ENCODE measurements around the gene HS3ST3A1. TPM values are rescaled to one million over a fixed set of nuclear protein-coding genes. Genes with fewer than 3 reads are reported as not detected.

HS3ST3A1 gene
- total RNA-seq, 1 experiment from 2014 or later, result 3.4 TPM

- no peak for DNase-seq
- no peak for TF ChIP-seq CTCF (conservative IDR thresholded peaks at IDR 0.05)
- Histone ChIP-seq H2BK15ac (ENCODE audit: low read depth, low read length) (no peak overlapping the region), H4K20me1 (ENCODE audit: control insufficient read depth, insufficient read depth, insufficient read length) (no peaks in the 10 kb centered on the region), H3K18ac (ENCODE audit: insufficient read length, low read depth, low read length) (no peak overlapping the region), H2BK12ac (ENCODE audit: insufficient read length, low read depth, low read length) (no peak overlapping the region), H3K4me1 (ENCODE audit: insufficient read depth, low read length) (no peaks in the 10 kb centered on the region; the same call in 1 of the 2 replicates), H3K23me2 (ENCODE audit: insufficient read length, low read depth, low read length, poor library complexity, severe bottlenecking) (no peaks in the 10 kb centered on the region), H3K4ac (ENCODE audit: low read depth, low read length) (no peak overlapping the region), H3K9me3 (ENCODE audit: control insufficient read depth, low read depth, low read length) (no peaks in the 10 kb centered on the region), H2AFZ (ENCODE audit: low read length) (no peak overlapping the region), H2BK20ac (ENCODE audit: low read depth, low read length, poor library complexity, severe bottlenecking) (no peak overlapping the region), H3K79me2 (ENCODE audit: insufficient read depth, low read length) (no peaks in the 10 kb centered on the region), H3K27ac (ENCODE audit: insufficient read length, low read depth, low read length) (no peak overlapping the region), H3K14ac (ENCODE audit: insufficient read depth, low read length) (no peak overlapping the region), H3K4me2 (ENCODE audit: insufficient read depth, insufficient read length, low read length) (no peak overlapping the region), H3K27me3 (ENCODE audit: insufficient read depth, low read length) (no peaks in the 10 kb centered on the region), H4K5ac (ENCODE audit: insufficient read length, low read depth, low read length) (no peak overlapping the region), H4K91ac (ENCODE audit: insufficient read length, low read depth, low read length) (no peak overlapping the region), H3K79me1 (ENCODE audit: insufficient read depth, low read depth, low read length, poor library complexity, severe bottlenecking) (no peaks in the 10 kb centered on the region), H2BK120ac (ENCODE audit: low read depth, low read length, poor library complexity, severe bottlenecking) (no peak overlapping the region), H3K23ac (ENCODE audit: insufficient read length, low read depth, low read length) (no peak overlapping the region), H3K56ac (ENCODE audit: insufficient read length, low read depth, low read length) (no peak overlapping the region), H3K9ac (ENCODE audit: extremely low read depth, insufficient read length, low read length) (no peak overlapping the region), H2BK5ac (ENCODE audit: insufficient read length, low read length) (no peak overlapping the region), H3T11ph (ENCODE audit: low read length) (no peak overlapping the region), H2AK5ac (ENCODE audit: insufficient read length, low read length) (no peak overlapping the region), H4K8ac (replicated peaks; ENCODE audit: insufficient read length, low read depth, low read length) (no peak overlapping the region)
- WGBS (ENCODE audit: extremely low coverage, insufficient read length, low lambda C conversion rate), result no CpG with 5 or more reads among the region's 1 CpG
- peaks cover 0 to 2% of the 10 kb centered on the region in 2 experiments; a peak in 2 of 5 replicates for H3K9me3 Mint-ChIP-seq
- H3K4me3 Mint-ChIP-seq, result no peak overlapping the region
- H3K27ac Mint-ChIP-seq, result no peak overlapping the region
- peaks cover 15% of the 10 kb centered on the region in 2 experiments for H3K4me1 Mint-ChIP-seq
- no peaks in the 10 kb centered on the region for H3K27me3 Mint-ChIP-seq (ENCODE audit: low read depth)
- H3K36me3 Mint-ChIP-seq (ENCODE audit: insufficient read depth in 1 of 3, low read depth in 3 of 3), result peaks cover 3 to 15% (median 7%) of the 10 kb centered on the region in 3 experiments; a peak in 5 of 7 replicates
Observed at GRCh38 chr17:13534946-13535345, 66.8 kb downstream of the HS3ST3A1 start.
